GM21390 (cell line): Measurements from ENCODE around the gene ESPNL.
"Not testable (repeated sequence)": the region's sequence is repeated elsewhere in the genome, so short reads cannot be mapped to it uniquely, and the experiment has no call there.

Source experiments
- ATAC-seq: cut with Tn5 transposase; IDR thresholded peaks from one replicate; pipeline ENCODE4 v1.9.1; 2021; ENCODE audit not compliant: unreplicated experiment

ESPNL gene

DNA sequence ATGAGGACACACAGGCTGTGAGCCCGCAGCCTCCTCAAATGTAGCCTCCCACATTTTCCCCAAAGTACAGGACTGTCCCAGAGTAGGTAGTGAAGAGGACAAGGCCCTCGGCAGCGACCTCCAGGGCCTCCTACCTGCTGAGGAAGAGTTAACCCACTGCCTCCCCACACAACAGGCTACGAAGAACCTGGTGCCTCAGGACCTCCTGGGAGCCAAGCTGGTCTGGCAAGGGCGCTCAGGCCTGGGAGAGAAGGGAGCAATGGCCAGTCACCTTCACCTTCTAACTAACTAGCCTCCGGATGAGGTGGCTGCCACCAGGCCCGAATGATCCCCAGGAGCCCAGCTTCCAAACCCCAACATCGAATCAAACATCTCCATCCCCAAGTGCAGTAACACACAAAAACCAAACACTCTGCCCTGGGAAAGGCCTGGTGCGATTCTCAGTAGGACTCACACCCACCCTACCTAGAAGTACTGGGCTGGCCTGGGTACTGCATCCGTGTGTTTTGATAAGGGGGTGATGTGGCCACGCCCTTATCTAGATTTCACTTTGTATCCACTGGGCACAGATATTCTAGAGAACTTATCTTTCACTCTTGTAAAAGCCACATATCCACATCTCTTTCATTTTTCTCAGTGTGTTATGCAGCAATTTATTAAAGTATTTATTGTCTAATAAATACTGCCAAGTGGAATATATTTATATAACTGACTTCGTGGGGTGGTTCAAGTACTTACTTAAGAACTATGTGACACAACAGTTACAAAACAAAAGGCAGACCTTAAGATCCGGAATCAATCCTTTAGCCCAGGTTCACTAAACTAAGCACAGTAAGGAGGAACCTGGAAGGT, 68.3 kb downstream of the ESPNL start:
- no peak for ATAC-seq

DNA sequence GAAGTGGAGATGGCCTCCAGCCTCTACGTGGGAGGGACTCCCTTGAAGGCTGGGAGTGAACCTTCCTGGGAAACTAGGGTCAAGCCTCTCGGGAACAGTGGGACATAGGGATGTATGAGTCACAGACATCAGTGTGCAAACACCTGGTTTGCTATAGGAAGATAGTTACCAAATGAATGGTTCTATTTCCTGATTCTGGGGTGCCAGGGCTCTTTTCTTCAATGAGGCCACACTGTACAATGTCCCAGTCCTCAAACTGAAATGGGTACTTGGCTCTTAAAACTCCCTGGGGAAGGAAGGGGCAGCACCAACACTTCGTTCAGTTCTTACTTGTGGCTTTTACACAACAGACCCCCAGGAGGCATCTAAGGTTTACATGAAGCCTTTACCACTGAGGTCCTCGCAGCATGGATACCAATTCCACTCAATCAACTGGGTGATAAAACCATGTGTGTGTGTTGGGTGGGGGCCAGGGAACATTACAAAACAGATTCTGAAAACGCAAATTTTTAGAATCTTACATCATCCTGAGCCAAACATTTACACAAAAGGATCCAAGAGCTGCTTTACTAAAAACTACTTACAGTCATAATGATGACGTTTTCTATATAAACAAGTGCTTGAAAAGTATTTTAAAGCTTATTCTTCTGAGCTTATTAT, 69.0 kb downstream of the ESPNL start:
- no peak for ATAC-seq

DNA sequence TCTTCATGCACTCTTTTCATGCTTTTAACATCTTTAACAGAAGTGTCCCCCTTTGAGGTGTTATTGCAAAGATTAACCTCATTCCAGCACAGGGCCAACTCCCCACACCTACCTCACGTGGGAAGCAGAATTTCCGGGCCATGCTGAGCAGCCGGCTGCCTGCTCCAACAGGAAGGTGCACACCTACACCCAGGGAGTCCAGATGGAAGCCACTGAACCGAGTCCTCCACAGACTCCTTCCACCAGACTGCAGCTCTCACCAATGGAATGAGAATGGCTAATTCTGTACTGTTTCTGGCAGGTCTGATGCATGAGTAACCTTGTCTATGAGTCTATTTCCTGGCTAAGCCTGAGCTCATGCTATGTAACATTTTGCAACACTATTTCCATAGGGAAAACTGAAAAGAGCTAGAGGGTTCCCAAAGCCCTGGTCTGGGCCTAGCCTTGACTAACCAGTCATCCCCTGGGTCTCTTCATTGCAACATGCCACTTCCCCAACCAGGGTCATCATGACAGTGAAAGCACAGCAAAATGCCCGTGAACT, 69.6 kb downstream of the ESPNL start:
- ATAC-seq: no peak

DNA sequence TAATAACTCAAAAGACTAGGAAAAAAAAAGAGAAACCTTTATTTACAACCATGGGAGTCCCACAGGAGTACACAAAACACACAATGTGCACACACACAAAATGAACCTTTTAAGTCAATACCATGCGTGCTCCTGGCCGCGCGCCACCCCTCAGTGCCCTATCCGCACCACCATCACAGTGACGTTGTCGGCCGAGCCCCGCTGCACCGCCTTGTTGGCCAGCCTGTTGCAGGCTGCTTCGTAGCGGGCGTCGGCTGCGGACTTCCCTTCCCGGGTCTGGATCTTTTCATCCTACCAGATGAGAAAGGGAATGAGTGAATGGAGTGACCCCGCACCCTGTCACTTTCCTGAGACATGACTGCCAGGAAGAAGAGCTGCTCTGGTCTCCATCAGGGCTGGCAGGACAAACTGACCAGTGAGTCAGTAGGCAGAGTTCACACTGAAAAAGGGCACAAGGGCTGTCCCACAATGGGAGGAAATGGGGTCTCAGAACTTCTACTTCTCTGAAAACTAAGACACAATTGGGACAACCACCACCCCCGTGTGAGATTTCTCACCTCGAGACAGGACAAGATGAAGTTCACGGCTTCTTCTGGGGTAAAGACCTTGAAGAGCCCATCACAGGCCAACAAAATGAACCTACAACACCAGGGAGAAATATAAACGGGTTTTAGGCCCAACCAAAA, 70.4 kb downstream of the ESPNL start:
- no peak for ATAC-seq

DNA sequence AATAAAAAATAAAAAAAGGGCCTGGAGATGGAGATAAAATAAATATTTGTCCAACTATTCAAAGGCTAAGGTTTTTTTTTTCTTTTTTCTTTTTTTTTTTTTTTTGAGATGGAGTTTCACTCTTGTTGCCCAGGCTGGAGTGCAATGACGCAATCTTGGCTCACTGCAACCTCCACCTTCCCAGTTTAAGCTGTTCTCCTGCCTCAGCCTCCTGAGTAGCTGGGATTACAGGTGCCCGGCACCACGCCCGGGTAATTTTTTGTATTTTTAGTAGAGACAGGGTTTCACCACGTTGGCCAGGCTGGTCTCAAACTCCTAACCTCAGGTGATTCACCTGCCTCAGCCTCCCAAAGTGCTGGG, 70.9 kb downstream of the ESPNL start:
- ATAC-seq: not testable (repeated sequence)

DNA sequence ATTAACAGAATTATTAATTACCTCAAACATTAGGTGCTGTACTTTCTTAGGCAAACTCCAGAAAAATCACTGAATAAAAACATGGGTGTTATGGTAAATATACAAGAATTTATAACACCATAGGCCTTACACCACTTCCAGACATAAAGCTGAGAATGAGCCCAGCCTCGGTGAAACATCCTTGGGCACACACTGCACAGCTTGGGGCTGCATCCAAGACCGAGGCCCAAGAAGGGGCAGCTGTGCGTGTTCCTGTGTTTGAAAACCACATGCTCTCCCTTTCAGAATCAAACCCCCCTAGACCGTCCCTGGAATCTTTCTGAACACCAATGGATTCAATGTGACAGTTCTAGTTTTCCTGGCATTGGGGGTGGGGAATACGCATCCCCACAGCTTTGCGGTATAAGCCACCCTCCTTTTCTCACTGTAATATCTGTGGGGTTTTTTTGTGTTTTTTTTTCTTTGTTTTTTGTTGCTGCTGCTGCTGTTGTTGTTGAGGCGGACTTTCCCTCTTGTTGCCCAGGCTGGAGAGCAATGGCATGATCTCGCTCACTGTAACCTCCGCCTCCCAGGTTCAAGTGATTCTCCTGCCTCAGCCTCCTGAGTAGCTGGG, 71.5 kb downstream of the ESPNL start:
- ATAC-seq: no peak

DNA sequence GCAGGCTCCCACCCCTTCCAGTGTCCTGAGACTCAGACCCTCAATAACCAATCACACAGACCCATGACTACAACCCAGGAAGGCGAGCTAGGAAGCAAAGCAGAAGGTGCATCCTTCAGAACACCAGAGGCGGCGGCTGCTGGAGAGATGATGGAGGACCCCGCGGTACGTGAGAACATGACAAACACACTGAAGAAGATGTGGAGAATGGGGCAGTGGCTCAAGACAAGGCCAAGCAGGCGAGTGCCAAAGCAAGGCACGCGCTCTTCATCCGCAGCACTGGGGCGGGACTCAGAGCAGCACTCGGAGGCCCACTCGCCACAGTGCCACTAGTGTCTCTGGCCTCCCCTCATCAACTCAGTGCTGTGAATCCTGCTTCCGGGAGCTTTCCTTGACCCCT, 72.3 kb downstream of the ESPNL start:
- no peak for ATAC-seq

DNA sequence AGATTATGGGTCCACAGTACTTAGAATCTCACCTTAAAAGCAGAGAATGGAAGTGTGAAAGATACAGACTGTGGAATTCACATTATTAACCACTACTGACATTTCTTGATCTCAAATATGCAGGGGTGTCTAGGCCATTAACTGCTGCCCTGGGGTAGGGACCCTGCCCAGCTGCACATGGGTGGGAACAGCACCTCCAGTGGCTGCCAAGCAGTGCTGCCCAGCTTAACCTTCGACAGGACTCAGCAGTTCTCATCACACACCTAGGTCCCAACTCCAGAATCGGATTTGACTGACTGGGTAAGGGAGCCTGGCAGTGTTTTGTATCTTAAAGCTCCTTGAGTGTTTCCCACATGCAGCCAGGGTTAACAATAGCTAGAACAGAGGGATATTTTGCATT, 73.6 kb downstream of the ESPNL start:
- no peak for ATAC-seq

DNA sequence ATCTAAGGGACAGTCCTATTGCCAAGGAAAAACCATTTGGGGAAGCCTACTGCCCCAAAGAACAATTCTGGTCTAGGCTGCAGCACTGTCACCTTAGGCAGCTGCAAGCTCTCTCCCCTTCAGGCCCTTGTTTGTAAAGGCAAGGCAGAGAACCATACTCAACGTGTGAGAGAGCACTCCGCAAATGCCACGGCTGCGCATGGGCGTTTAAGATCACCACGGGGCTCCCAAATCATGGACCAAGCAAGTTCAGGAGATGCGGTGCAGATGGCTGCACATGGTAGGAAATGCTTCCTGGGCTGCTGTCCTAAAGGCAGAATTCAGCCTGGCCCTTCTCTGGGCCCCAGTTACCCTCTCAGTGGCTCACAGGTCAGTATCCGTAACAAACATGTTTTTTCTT, 74.2 kb downstream of the ESPNL start:
- ATAC-seq: no peak

DNA sequence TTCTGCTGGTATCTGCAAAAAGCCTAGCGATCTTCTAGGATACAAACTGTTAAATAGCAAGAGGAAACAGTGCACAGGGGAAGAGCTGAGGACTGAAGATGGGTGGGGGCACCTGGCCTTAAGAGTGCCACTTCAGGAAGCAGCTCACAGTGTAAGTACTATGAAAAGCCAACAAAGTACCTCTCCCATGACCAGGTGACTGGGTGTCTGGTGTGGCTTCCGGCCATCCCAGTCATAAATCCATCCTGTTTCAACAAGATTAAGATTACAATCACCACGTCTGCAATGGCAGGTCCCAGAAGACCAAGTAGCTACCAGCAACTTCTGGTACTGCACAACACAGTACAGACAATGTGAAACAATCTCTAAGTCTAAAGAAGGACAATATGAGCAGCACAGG, 74.6 kb downstream of the ESPNL start:
- ATAC-seq: no peak

DNA sequence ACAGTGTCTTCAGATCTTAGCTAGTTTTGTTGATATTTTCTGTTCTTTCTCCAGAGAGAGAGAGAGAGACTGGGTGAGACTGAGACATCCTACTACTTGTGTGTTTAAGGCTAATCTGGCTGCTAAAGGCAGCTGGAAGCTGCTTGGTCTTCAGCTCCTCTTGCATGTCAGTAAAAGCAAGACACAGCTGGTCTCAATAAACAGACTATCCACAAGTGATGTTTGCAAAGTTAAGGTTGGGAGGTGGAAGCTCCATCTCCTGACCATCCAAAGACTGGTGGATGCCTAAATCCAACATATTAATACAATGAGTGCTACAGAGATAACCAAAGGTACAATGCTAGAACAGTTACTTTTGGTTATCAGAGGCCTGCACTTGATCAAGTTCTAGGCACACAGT, 76.5 kb downstream of the ESPNL start:
- ATAC-seq: no peak

DNA sequence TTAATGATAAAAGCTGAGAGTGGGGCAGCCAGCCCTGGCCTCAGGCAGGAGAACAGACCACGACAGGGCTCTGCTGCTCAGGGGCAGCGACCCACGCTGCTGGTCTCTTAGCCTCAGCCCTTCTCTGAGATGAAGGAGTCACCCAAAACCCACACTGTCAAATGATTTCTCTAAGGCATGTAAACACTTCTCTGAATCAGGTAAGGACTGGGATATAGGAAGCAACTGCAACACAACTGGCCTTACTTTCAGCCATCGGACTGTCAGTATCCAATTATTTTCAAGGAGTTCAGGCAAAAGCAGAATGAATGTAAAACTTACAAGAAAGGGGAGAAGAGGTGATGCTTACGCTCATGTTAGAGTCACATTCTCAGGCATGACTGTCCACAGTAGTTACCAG, 80.4 kb downstream of the ESPNL start:
- ATAC-seq: no peak

DNA sequence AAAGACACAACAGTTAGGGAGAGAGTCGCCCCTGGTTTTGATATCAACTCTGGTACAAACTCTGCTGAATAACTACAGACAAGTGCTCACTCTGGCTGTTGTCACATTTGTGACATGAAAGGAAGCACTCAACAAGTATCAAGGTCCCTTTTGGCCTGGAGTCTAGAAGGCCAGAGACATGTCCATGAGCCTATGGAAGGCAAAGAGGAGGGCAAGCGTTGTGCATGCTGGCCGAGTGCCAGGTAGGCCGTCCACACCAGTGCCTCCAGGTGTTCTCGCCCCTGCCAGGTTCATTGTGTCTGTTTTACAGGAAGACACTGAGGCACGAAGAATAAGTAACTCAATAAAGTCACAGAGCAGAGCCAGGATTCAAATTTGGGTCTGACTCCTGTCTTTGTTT, 82.2 kb downstream of the ESPNL start:
- ATAC-seq: no peak
